ENCODE measurements around the gene GRIP2.
"Not testable (repeated sequence)": the region's sequence is repeated elsewhere in the genome, so short reads cannot be mapped to it uniquely, and the experiment has no call there.

Gene GRIP2

GRCh38 chr3:14520149-14520548, 20.0 kb downstream of the GRIP2 start:
- no peak for DNase-seq (ENCODE audit: low spot score)

- DNase-seq (ENCODE audit: low spot score), result no peak
Observed at GRCh38 chr3:14519406-14519805, 20.7 kb downstream of the GRIP2 start.

GRCh38 chr3:14518893-14519292, 21.2 kb downstream of the GRIP2 start:
- DNase-seq (ENCODE audit: low spot score), result no peak

- no peak for DNase-seq (ENCODE audit: low spot score)
Observed at GRCh38 chr3:14518432-14518802, 21.7 kb downstream of the GRIP2 start.

- no peak for DNase-seq (ENCODE audit: low spot score)
Observed at GRCh38 chr3:14517601-14518431, 22.3 kb downstream of the GRIP2 start.

GRCh38 chr3:14516738-14517345, 23.3 kb downstream of the GRIP2 start:
- DNase-seq (ENCODE audit: low spot score), result no peak

- DNase-seq (ENCODE audit: low spot score), result not testable (repeated sequence)
Observed at GRCh38 chr3:14515526-14515925, 24.6 kb downstream of the GRIP2 start.

- DNase-seq (ENCODE audit: low spot score), result no peak
Observed at GRCh38 chr3:14514323-14514720, 25.8 kb downstream of the GRIP2 start.

- DNase-seq (ENCODE audit: low spot score), result no peak
Observed at GRCh38 chr3:14513566-14514322, 26.4 kb downstream of the GRIP2 start.

- DNase-seq (ENCODE audit: low spot score), result no peak
Observed at GRCh38 chr3:14512942-14513327, 27.2 kb downstream of the GRIP2 start.

GRCh38 chr3:14512281-14512941, 27.7 kb downstream of the GRIP2 start:
- no peak for DNase-seq (ENCODE audit: low spot score)

GRCh38 chr3:14511623-14512280, 28.4 kb downstream of the GRIP2 start:
- no peak for DNase-seq (ENCODE audit: low spot score)

GRCh38 chr3:14510838-14511622, 29.1 kb downstream of the GRIP2 start:
- DNase-seq (ENCODE audit: low spot score), result no peak

- no peak for DNase-seq (ENCODE audit: low spot score)
Observed at GRCh38 chr3:14509796-14510100, 30.4 kb downstream of the GRIP2 start.

- DNase-seq (ENCODE audit: low spot score), result peak; percentile 50
Observed at GRCh38 chr3:14508966-14509795, 31.0 kb downstream of the GRIP2 start.

GRCh38 chr3:14508505-14508819, 31.7 kb downstream of the GRIP2 start:
- DNase-seq (ENCODE audit: low spot score), result no peak

GRCh38 chr3:14507757-14508504, 32.2 kb downstream of the GRIP2 start:
- no peak for DNase-seq (ENCODE audit: low spot score)

- no peak for DNase-seq (ENCODE audit: low spot score)
Observed at GRCh38 chr3:14507305-14507741, 32.8 kb downstream of the GRIP2 start.

- DNase-seq (ENCODE audit: low spot score), result no peak
Observed at GRCh38 chr3:14506626-14507304, 33.4 kb downstream of the GRIP2 start.

Data from cerebellar cortex (tissue), 1 donor.